GM12874 (cell line): ENCODE results near the gene TMEM135.

Source experiments
- CTCF ChIP-seq: IDR thresholded peaks from 2 replicates; pipeline ENCODE4 v1.5.1; 2011; ENCODE audit warnings: low read depth, mild to moderate bottlenecking, control low read depth, low read length, moderate library complexity; ENCODE audit not compliant: insufficient read depth

Gene TMEM135

GRCh38 chr11:87258171-87258833, 220.6 kb downstream of the TMEM135 start:
- TF ChIP-seq CTCF: no peak

- TF ChIP-seq CTCF: no peak
Observed at GRCh38 chr11:87259736-87260135, 222.0 kb downstream of the TMEM135 start.

- no peak for TF ChIP-seq CTCF
Observed at GRCh38 chr11:87260811-87261210, 223.1 kb downstream of the TMEM135 start.

- TF ChIP-seq CTCF: no peak
Observed at GRCh38 chr11:87263264-87263838, 225.6 kb downstream of the TMEM135 start.

- TF ChIP-seq CTCF: no peak
Observed at GRCh38 chr11:87263979-87264378, 226.2 kb downstream of the TMEM135 start.

- TF ChIP-seq CTCF: no peak
Observed at GRCh38 chr11:87265132-87265531, 227.4 kb downstream of the TMEM135 start.

- no peak for TF ChIP-seq CTCF
Observed at GRCh38 chr11:87265979-87266378, 228.2 kb downstream of the TMEM135 start.
